CD4-positive, alpha-beta T cell treated with Interferon alpha-2 for 1 hour (primary cell): Measurements from ENCODE around the gene SLCO1A2.
A peak's percentile ranks its signal among the peaks of the same experiment; 100 is the strongest.

Experiments
- DNase-seq, 2 donors: peaks; one replicate each; pipeline ENCODE4 v3.0.0-alpha.2; 2020 to 2022

Gene SLCO1A2

GRCh38 chr12:21328578-21328977 is 6.1 kb downstream of the SLCO1A2 start:
- no peak for DNase-seq

- no peak for DNase-seq
Measured at GRCh38 chr12:21324551-21324950, 10.2 kb downstream of the SLCO1A2 start.

DNA sequence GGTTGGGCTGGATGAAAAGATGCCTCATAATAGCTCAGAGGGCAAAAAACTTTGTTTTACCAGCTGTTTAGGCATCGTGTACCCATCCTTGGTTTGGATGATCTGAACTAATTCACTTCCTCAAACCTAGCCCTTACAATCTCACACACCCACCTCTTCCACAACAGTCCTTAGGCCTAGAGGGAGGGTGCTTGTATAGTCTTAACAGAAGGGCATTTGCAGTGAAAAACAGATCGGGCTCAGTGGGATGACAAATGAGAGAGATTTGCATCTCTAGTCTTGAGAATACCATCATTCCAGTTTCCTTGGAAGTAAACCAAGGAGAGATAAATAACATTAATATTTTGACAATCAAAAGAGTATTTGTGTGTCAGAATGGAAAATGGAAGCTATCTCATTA is 11.0 kb downstream of the SLCO1A2 start:
- DNase-seq, result no peak

- DNase-seq, result no peak
Measured at GRCh38 chr12:21308785-21309184, 25.9 kb downstream of the SLCO1A2 start.

GRCh38 chr12:21305661-21306060 is 29.1 kb downstream of the SLCO1A2 start:
- DNase-seq, result no peak

GRCh38 chr12:21300632-21301031 is 34.1 kb downstream of the SLCO1A2 start:
- DNase-seq, result no peak

GRCh38 chr12:21296751-21297406 is 37.8 kb downstream of the SLCO1A2 start:
- peak in 1 of 2 donors; percentile 29 for DNase-seq

DNA sequence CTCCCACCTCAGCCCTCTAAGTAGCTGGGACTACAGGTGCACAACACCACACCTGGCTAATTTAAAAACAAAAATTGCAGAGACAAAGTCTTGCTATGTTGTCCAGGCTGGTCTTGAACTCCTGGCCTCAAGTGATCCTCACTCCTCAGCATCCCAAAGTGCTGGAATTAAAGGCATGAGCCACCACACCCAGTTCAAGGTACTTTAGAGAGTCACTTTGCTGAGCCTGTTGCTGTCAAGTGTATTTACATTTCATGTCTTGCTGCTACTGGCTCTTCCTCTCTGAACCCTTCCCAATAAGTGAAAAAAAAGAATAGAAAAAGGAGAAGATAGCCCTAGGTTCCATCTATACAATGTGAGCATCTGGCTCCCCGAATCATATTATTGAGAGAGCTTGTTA is 38.4 kb downstream of the SLCO1A2 start:
- DNase-seq, result no peak

DNA sequence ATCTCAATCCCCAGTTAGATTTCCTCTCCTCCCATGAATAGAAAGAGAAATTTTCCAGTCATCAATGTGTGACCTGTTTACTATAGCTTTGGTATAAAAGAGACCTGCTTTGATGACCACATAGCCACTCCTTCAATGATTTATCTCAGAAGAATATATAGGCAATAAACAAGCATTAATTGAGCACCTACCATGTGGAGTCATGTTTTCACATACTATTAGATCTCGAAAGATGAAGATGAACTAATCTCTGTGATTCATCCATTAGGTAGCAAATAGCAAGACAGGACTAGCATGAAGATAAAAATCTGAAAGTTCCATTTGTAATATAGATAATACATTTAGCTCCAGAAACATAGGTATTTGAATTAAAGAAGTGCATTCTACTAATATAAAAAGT is 40.5 kb downstream of the SLCO1A2 start:
- DNase-seq, result no peak

DNA sequence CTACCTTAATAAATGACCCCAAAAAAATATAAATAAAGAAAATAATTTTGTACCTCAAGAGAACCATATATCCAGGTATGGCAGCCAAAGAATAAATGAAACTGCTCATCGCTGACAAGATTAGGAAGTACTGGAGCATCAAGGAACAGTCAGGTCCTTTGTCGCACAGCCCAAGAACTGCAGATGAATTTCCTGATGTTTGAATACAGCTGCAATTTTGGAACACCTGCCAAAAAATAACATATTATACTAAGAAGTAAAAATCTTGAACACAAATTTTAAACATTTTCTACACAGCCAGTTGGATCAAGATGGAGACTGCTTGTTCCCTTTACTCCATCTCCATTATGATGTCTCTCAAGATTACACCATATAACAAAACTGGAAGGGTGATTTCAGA is 42.6 kb downstream of the SLCO1A2 start:
- no peak for DNase-seq

DNA sequence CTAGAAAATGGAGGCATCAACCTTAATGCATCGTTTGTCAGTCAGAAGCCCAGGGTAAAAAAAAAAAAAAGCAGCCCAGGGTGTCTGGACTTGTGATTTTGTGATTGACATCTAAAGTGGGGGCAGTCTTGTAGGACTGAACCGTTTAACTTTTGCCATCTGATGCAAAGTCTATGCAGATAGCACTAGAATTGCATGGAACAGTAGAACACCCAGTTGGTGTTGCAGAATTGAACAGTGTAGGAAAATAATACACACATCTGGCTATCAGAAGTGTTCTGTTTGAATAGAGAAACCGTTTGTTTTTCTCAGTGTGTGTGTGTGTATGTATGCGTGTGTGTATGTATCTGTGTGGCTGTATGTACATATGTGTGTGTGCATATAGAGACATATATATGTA is 45.0 kb downstream of the SLCO1A2 start:
- no peak for DNase-seq

DNA sequence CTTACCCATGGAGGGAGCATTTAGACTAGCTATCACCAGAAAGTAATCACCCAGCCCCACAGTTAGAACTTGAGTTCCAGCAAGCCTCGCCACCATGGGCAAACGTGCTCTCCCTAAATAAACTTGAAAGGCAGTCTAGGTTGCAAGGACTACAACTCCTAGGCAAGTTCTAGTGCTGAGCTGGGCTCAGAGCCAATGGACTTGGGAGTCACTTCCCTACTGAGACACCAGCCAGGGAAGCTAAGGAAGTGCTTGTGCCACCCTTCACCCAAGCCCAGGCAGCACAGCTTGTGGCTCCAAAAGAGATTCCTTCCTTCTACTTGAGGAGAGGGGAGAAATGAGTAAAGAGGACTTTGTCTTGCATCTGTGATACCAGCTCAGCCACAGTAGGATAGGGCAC is 57.9 kb downstream of the SLCO1A2 start:
- no peak for DNase-seq

GRCh38 chr12:21265932-21266331 is 68.8 kb downstream of the SLCO1A2 start:
- no peak for DNase-seq

DNA sequence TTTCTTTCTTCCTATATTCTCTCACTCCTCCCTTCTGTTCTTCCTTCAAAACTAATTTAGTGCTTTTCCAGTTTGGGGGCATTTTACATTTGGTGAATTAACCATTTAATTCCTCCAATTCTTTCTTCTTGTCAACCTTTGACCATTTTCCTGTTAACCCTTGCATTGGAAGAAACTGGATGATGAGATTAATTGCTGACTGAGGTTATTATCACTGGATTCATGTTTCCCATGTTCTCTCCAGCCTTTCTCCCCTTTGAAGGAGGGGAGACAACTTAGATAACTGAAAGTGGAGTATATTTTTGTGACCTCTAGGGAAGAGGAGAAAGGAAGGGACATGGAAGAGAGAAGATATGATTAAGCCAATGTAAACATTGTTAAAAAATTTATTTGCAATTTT is 70.5 kb downstream of the SLCO1A2 start:
- DNase-seq, result no peak

GRCh38 chr12:21257172-21257571 is 77.5 kb downstream of the SLCO1A2 start:
- DNase-seq, result no peak

DNA sequence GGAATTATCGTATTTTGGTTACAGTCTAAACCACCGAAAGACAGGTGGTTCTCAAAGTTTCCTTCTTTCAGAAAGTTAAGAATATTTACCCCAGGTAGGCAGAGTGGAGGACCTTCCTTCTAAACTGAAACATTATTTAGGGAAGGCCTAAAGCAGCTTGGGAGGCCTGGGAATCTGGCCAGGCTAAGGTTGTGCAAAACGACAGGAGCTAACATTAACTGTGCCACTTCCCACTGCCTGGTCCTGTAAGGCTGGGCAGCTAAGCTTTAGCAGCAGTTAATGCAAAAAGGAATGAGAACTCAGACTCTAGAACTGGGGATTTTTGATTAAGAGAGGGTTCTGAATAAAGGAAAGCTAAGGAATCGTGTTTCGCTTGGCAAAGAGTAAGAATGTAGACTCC is 82.6 kb downstream of the SLCO1A2 start:
- no peak for DNase-seq

DNA sequence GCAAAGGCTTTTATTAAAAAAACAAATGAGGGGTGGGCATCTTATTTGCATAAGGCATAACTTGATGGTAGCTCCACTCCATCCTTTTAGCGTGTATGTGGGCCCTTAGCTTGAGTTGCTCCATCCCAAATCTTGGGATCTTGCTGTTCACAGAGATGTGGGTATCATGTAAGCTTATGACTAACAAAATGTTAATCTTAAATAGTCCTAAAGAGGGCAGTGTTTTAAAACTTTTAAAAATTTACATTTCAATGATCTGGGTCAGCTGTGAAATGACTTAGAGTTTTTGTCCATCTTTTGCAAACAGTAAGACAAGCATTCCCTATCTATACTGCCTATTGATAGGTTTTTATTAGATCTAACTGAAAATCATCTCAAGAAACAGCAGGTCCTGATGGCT is 86.0 kb downstream of the SLCO1A2 start:
- DNase-seq, result no peak

GRCh38 chr12:21239866-21240265 is 94.9 kb downstream of the SLCO1A2 start:
- no peak for DNase-seq

GRCh38 chr12:21234395-21234794 is 100.3 kb downstream of the SLCO1A2 start:
- no peak for DNase-seq

- DNase-seq, result no peak
Measured at GRCh38 chr12:21223930-21224329, 110.8 kb downstream of the SLCO1A2 start.

GRCh38 chr12:21221778-21222177 is 112.9 kb downstream of the SLCO1A2 start:
- no peak for DNase-seq

DNA sequence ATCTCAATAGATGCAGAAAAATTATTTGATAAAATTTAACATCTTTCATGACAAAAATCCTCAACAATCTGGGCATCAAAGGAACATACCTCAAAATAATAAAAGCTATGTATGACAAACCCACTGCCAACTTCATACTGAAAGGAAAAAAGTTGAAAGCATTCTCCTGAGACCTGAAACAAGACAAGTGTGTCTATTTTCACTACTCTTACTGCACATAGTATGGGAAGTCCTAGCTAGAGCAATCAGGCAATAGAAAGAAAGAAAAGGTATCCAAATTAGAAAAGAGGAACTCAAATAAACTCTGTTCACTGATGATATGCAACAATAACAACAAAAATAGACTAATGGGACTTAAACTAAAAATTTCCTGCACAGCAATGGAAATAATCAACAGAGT is 113.6 kb downstream of the SLCO1A2 start:
- DNase-seq, result no peak

DNA sequence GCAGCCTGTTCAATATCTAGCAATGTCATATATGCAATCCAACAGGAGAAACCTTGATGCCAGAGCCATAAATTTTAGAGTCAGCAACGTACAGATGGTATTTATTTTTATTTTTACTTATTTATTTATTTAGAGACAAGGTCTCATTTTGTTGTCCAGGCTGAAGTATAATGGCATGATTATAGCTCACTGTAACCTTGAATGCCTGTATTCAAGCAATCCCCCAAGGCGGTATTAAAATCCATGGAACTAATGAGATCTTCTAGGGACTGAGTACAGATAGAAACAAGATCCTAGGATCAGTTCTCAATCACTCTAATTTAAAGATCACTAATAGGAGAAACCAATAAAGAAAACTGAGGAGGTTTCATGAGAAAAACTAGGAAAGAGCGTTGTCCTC is 114.5 kb downstream of the SLCO1A2 start:
- DNase-seq, result no peak

GRCh38 chr12:21219206-21219605 is 115.5 kb downstream of the SLCO1A2 start:
- DNase-seq, result no peak
